Mesothelial cell of epicardium (in vitro differentiated cells): ENCODE measurements around the gene PNKD. TPM values are rescaled to one million over a fixed set of nuclear protein-coding genes. Genes with fewer than 3 reads are reported as not detected.

Experiments used
- DNase-seq, 2 experiments: peaks; one replicate each; pipeline ENCODE4 v3.0.0; 2021; ENCODE audit warnings: low spot score in 2 of 2; ENCODE audit not compliant: unreplicated experiment in 2 of 2
- H3K27ac Mint-ChIP-seq: 2 replicates; pipeline ENCODE4 v1.8.0; 2021; ENCODE audit warnings: mixed read lengths
- H3K27me3 Mint-ChIP-seq: 2 replicates; pipeline ENCODE4 v1.8.0; 2021; ENCODE audit warnings: low read depth, mixed read lengths
- H3K36me3 Mint-ChIP-seq: 2 replicates; pipeline ENCODE4 v1.8.0; 2021; ENCODE audit warnings: mixed read lengths
- H3K4me1 Mint-ChIP-seq: 2 replicates; pipeline ENCODE4 v1.8.0; 2021; ENCODE audit warnings: mixed read lengths
- H3K4me3 Mint-ChIP-seq: 2 replicates; pipeline ENCODE4 v1.8.0; 2021; ENCODE audit warnings: mild to moderate bottlenecking, moderate library complexity, mixed read lengths
- H3K9me3 Mint-ChIP-seq: 2 replicates; pipeline ENCODE4 v1.8.0; 2021; ENCODE audit warnings: mixed read lengths
- total RNA-seq: library from RNA; stranded (reverse); gene quantifications from 3 replicates; pipeline ENCODE4 v1.2.1, GENCODE V29; 2021
- TF ChIP-seq, protein P1 (sequence below): fragments of 200-600 bp; sonication (generic); IDR thresholded peaks from one replicate; pipeline ENCODE4 v1.5.0; 2021; ENCODE audit warnings: antibody characterized with exemption; ENCODE audit not compliant: unreplicated experiment

Gene PNKD
- total RNA-seq, 1 donor from 2014 or later, result 63.2 TPM

- Mint-ChIP-seq H3K4me3 (no peak overlapping the region), H3K36me3 (no peaks in the 10 kb centered on the region), H3K4me1 (peaks cover 5% of the 10 kb centered on the region), H3K27ac (no peak overlapping the region), H3K9me3 (no peaks in the 10 kb centered on the region), H3K27me3 (peaks cover 11% of the 10 kb centered on the region)
- TF ChIP-seq, protein P1, sequence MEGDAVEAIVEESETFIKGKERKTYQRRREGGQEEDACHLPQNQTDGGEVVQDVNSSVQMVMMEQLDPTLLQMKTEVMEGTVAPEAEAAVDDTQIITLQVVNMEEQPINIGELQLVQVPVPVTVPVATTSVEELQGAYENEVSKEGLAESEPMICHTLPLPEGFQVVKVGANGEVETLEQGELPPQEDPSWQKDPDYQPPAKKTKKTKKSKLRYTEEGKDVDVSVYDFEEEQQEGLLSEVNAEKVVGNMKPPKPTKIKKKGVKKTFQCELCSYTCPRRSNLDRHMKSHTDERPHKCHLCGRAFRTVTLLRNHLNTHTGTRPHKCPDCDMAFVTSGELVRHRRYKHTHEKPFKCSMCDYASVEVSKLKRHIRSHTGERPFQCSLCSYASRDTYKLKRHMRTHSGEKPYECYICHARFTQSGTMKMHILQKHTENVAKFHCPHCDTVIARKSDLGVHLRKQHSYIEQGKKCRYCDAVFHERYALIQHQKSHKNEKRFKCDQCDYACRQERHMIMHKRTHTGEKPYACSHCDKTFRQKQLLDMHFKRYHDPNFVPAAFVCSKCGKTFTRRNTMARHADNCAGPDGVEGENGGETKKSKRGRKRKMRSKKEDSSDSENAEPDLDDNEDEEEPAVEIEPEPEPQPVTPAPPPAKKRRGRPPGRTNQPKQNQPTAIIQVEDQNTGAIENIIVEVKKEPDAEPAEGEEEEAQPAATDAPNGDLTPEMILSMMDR, result no peak
- DNase-seq, result no peak
Observed at GRCh38 chr2:218383892-218384519, 113.7 kb downstream of the PNKD start.

- TF ChIP-seq, protein P1, result no peak
- peaks cover 10% of the 10 kb centered on the region for H3K27me3 Mint-ChIP-seq
- peaks cover 5% of the 10 kb centered on the region for H3K4me1 Mint-ChIP-seq
- no peak overlapping the region for H3K27ac Mint-ChIP-seq
- no peaks in the 10 kb centered on the region for H3K9me3 Mint-ChIP-seq
- H3K36me3 Mint-ChIP-seq, result no peaks in the 10 kb centered on the region
- no peak overlapping the region for H3K4me3 Mint-ChIP-seq
- no peak for DNase-seq
Observed at GRCh38 chr2:218384975-218385374, 114.7 kb downstream of the PNKD start.

- TF ChIP-seq, protein P1, result no peak
- peak overlapping the region; percentile 93 for H3K27ac Mint-ChIP-seq
- peak overlapping the region; percentile 62 for H3K4me3 Mint-ChIP-seq
- peaks cover 7% of the 10 kb centered on the region for H3K27me3 Mint-ChIP-seq
- H3K4me1 Mint-ChIP-seq, result peaks cover 5% of the 10 kb centered on the region
- H3K36me3 Mint-ChIP-seq, result no peaks in the 10 kb centered on the region
- no peak for DNase-seq
- no peaks in the 10 kb centered on the region for H3K9me3 Mint-ChIP-seq
Observed at GRCh38 chr2:218386505-218387368, 116.4 kb downstream of the PNKD start.

DNA sequence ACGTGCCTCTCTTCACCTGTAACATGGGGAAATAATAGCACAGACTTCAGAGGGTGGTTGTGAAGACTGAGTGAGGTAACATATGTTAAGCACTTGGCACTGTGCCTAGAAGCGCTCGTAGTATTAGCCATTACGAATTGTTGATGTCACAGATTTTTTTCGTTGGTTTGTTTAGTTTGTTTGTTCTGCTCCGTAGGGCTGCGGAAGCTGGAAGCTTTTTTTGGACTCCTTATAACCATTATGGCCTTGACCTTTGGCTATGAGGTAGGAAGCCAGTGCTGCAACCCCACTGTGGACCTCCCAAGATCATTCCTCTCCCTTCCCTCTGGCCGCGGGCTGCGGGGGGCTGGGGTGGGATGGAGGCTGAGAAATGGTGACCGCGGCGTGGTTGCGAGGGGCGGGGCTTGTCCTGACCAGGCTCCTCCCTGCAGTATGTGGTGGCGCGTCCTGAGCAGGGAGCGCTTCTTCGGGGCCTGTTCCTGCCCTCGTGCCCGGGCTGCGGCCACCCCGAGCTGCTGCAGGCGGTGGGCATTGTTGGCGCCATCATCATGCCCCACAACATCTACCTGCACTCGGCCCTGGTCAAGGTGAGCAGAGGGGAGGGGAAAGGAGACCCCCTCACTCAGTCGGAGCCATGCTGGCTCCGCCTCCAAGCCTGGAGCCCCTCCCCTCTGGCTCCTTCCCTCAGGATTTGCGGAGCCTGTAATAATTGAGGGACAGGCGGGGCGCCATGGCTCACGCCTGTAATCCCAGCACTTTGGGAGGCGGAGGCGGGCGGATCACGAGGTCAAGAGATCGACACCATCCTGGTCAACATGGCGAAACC is 117.3 kb downstream of the PNKD start:
- Mint-ChIP-seq H3K27me3 (peaks cover 7% of the 10 kb centered on the region), H3K4me3 (peak overlapping the region; percentile 62), H3K27ac (peak overlapping the region; percentile 93), H3K36me3 (no peaks in the 10 kb centered on the region), H3K4me1 (peaks cover 5% of the 10 kb centered on the region), H3K9me3 (no peaks in the 10 kb centered on the region)
- TF ChIP-seq, protein P1, result no peak
- peak in 1 of 2 experiments; percentile 71 for DNase-seq

GRCh38 chr2:218389333-218390150 is 119.2 kb downstream of the PNKD start:
- Mint-ChIP-seq H3K4me1 (peaks cover 5% of the 10 kb centered on the region), H3K27ac (no peak overlapping the region), H3K27me3 (peaks cover 5% of the 10 kb centered on the region), H3K4me3 (no peak overlapping the region), H3K36me3 (no peaks in the 10 kb centered on the region), H3K9me3 (no peaks in the 10 kb centered on the region)
- TF ChIP-seq, protein P1, result no peak
- no peak for DNase-seq
